Measurements from ENCODE around the gene UCN. TPM values are rescaled to one million over a fixed set of nuclear protein-coding genes. Genes with fewer than 3 reads are reported as not detected.

The UCN gene
- total and polyA plus RNA-seq, 2 donors (not counting 1 experiment from before 2014, with no cell fraction given), result 1.2 TPM; not detected in 1

DNA sequence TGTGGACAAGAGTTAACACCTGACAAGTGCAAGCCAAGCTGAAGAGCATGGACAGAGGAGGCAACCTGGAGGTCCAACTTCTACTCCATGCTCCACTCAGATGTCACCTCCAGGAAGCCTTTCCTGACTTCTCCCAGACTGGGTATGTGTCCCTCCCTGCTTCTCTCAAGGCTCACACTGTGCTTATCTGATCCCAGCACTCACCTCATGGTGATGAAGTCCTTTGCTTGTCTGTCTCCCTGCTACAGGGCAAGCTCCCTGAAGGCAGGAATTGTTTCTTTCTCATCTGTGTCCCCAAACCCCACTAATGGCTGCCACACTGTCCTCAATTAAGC, 42.7 kb downstream of the UCN start:
- H3K4me2 ChIP-seq (ENCODE audit: extremely low read depth, insufficient read depth, low read length), result no peak overlapping the region
- no peaks in the 10 kb centered on the region for H3K9me3 ChIP-seq (ENCODE audit: control insufficient read depth, insufficient read depth, low read depth, low read length)
- peaks cover 70% of the 10 kb centered on the region for H3K27me3 ChIP-seq (ENCODE audit: control insufficient read depth, insufficient read depth, low read length)
- TF ChIP-seq, protein P1, sequence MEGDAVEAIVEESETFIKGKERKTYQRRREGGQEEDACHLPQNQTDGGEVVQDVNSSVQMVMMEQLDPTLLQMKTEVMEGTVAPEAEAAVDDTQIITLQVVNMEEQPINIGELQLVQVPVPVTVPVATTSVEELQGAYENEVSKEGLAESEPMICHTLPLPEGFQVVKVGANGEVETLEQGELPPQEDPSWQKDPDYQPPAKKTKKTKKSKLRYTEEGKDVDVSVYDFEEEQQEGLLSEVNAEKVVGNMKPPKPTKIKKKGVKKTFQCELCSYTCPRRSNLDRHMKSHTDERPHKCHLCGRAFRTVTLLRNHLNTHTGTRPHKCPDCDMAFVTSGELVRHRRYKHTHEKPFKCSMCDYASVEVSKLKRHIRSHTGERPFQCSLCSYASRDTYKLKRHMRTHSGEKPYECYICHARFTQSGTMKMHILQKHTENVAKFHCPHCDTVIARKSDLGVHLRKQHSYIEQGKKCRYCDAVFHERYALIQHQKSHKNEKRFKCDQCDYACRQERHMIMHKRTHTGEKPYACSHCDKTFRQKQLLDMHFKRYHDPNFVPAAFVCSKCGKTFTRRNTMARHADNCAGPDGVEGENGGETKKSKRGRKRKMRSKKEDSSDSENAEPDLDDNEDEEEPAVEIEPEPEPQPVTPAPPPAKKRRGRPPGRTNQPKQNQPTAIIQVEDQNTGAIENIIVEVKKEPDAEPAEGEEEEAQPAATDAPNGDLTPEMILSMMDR (conservative IDR thresholded peaks at IDR 0.05 in 1 of 2, IDR thresholded peaks at IDR 0.05 in 1 of 2; ENCODE audit: low read depth in 1 of 2, low read length in 2 of 2), result no peak
- TF ChIP-seq EZH2 (IDR thresholded peaks at IDR 0.05; ENCODE audit: low read length, missing control alignments), result peak; percentile 67
- H3K79me2 ChIP-seq (ENCODE audit: control insufficient read depth, insufficient read depth, low read length), result no peaks in the 10 kb centered on the region
- H3K36me3 ChIP-seq (ENCODE audit: control insufficient read depth, insufficient read depth, low read length), result no peaks in the 10 kb centered on the region
- no peak overlapping the region for H2AFZ ChIP-seq (ENCODE audit: low read length)
- H3K27ac ChIP-seq (ENCODE audit: insufficient read depth, low read length), result no peak overlapping the region
- no peak overlapping the region for H3K9ac ChIP-seq (ENCODE audit: insufficient read depth, low read length)
- peaks cover 2% of the 10 kb centered on the region for H3K4me1 ChIP-seq (ENCODE audit: control insufficient read depth, extremely low read depth, insufficient read depth, low read length)
- DNase-seq (ENCODE audit: low read depth in 2 of 2), result no peak
- H3K4me3 ChIP-seq (replicated peaks in 1 of 4; ENCODE audit: control extremely low read depth in 1 of 4, insufficient read depth in 1 of 4, low read depth in 3 of 4, low read length in 4 of 4), result no peak overlapping the region
- H4K20me1 ChIP-seq (ENCODE audit: control insufficient read depth, extremely low read depth, insufficient read depth, low read length), result no peaks in the 10 kb centered on the region

DNA sequence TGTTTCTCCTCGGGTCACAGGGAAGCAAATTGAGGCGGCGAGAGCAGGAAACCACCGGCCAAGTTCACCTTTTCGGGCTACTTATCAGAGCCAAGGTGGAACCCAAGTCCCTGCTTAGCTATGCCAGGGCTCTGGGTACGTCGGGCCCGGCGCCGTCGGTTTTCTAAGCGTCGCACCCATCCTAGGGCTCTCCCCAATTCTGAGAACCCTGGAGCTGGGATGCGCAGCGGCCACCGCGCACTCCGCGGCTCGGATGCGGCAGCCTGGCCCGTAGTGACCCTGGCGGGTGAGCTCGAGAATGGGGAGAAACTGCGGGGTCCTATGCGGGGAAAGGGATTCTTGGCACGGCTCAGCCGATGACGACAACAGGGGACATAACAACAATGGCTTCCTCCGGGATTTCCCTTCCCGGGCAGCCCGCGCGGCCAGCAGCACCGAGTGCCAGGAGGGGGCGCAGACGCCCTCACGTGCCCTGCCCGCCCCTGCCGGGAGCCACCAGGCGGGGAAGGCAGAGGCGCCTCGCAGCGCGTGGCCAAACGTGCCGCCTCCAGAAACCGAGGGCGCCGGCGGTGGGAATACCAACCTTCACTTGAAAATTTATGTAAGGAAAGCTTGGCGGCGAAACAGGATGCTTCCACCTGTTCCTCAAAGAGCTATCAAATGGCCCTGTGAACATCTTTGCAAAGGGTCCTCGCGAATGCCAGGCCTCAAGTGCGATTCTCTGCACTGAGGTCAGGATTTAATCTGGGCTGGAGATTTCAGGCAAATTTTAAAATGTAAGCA, 43.3 kb downstream of the UCN start:
- H3K4me3 ChIP-seq (replicated peaks in 1 of 4; ENCODE audit: control extremely low read depth in 1 of 4, insufficient read depth in 1 of 4, low read depth in 3 of 4, low read length in 4 of 4), result peak overlapping the region; percentile 14 to 35 (median 21)
- peaks cover 2% of the 10 kb centered on the region for H3K4me1 ChIP-seq (ENCODE audit: control insufficient read depth, extremely low read depth, insufficient read depth, low read length)
- H4K20me1 ChIP-seq (ENCODE audit: control insufficient read depth, extremely low read depth, insufficient read depth, low read length), result no peaks in the 10 kb centered on the region
- no peaks in the 10 kb centered on the region for H3K36me3 ChIP-seq (ENCODE audit: control insufficient read depth, insufficient read depth, low read length)
- H3K9ac ChIP-seq (ENCODE audit: insufficient read depth, low read length), result no peak overlapping the region
- DNase-seq (ENCODE audit: low read depth in 2 of 2), result peak; percentile 29 to 31
- TF ChIP-seq EZH2 (IDR thresholded peaks at IDR 0.05; ENCODE audit: low read length, missing control alignments), result no peak
- TF ChIP-seq, protein P1 (conservative IDR thresholded peaks at IDR 0.05 in 1 of 2, IDR thresholded peaks at IDR 0.05 in 1 of 2; ENCODE audit: low read depth in 1 of 2, low read length in 2 of 2), result peak; percentile 28 to 48
- no peak overlapping the region for H3K27ac ChIP-seq (ENCODE audit: insufficient read depth, low read length)
- H3K9me3 ChIP-seq (ENCODE audit: control insufficient read depth, insufficient read depth, low read depth, low read length), result no peaks in the 10 kb centered on the region
- no peak overlapping the region for H2AFZ ChIP-seq (ENCODE audit: low read length)
- peaks cover 73% of the 10 kb centered on the region for H3K27me3 ChIP-seq (ENCODE audit: control insufficient read depth, insufficient read depth, low read length)
- no peaks in the 10 kb centered on the region for H3K79me2 ChIP-seq (ENCODE audit: control insufficient read depth, insufficient read depth, low read length)
- peak overlapping the region; percentile 68 for H3K4me2 ChIP-seq (ENCODE audit: extremely low read depth, insufficient read depth, low read length)

- no peak overlapping the region for H3K9ac ChIP-seq (ENCODE audit: insufficient read depth, low read length)
- H4K20me1 ChIP-seq (ENCODE audit: control insufficient read depth, extremely low read depth, insufficient read depth, low read length), result no peaks in the 10 kb centered on the region
- peaks cover 2% of the 10 kb centered on the region for H3K4me1 ChIP-seq (ENCODE audit: control insufficient read depth, extremely low read depth, insufficient read depth, low read length)
- H3K79me2 ChIP-seq (ENCODE audit: control insufficient read depth, insufficient read depth, low read length), result no peaks in the 10 kb centered on the region
- peak overlapping the region in 1 of 4 experiments; percentile 14 for H3K4me3 ChIP-seq (replicated peaks in 1 of 4; ENCODE audit: control extremely low read depth in 1 of 4, insufficient read depth in 1 of 4, low read depth in 3 of 4, low read length in 4 of 4)
- peaks cover 80% of the 10 kb centered on the region for H3K27me3 ChIP-seq (ENCODE audit: control insufficient read depth, insufficient read depth, low read length)
- H3K9me3 ChIP-seq (ENCODE audit: control insufficient read depth, insufficient read depth, low read depth, low read length), result no peaks in the 10 kb centered on the region
- H3K36me3 ChIP-seq (ENCODE audit: control insufficient read depth, insufficient read depth, low read length), result no peaks in the 10 kb centered on the region
- TF ChIP-seq, protein P1 (conservative IDR thresholded peaks at IDR 0.05 in 1 of 2, IDR thresholded peaks at IDR 0.05 in 1 of 2; ENCODE audit: low read depth in 1 of 2, low read length in 2 of 2), result no peak
- peak; percentile 54 for TF ChIP-seq EZH2 (IDR thresholded peaks at IDR 0.05; ENCODE audit: low read length, missing control alignments)
- H2AFZ ChIP-seq (ENCODE audit: low read length), result no peak overlapping the region
- H3K27ac ChIP-seq (ENCODE audit: insufficient read depth, low read length), result no peak overlapping the region
- H3K4me2 ChIP-seq (ENCODE audit: extremely low read depth, insufficient read depth, low read length), result peak overlapping the region; percentile 68
- no peak for DNase-seq (ENCODE audit: low read depth in 2 of 2)
Measured at GRCh38 chr2:27264253-27264752, 43.9 kb downstream of the UCN start.
